GM19351 (cell line): ENCODE measurements around the gene CASZ1.

ENCODE experiments used
- ATAC-seq: cut with Tn5 transposase; IDR thresholded peaks from one replicate; pipeline ENCODE4 v1.9.1; 2021; ENCODE audit warnings: mild to moderate bottlenecking, moderate library complexity; ENCODE audit not compliant: unreplicated experiment

CASZ1 gene

DNA sequence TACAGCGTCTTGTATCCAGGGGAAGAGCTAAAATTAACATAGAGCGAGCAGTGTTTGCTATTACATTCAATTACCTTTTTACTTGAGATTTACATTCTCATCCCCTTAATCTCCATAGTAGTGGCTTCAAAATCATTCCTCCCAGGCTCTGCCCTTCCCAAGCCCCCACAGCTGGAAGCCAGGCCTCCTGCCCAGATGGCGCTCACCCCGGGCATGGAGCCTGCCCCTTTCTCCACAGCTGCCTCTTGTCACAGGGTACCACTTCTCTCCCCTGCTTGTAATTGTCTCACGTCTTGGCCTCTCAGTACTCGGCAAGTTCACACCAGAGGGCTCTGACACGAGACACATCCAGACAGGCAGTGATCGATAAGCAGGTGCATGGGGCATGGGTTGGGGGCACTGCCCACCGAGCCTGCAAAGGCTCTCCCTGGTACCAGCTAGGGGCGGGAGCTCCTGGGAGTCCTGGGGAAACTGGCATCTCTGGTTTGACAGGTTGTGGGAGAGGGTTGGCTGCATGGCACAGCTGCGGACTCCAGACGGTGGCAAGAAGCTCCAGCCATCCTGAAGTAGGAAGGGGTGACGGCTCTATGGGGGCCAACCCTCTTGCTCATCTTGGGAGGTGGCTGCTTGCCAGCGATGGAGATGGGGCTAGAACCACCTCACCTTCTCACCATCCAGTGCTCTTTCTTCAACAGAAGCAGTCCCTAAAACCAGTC is 20.1 kb downstream of the CASZ1 start:
- ATAC-seq = no peak

GRCh38 chr1:10775763-10776162 is 20.7 kb downstream of the CASZ1 start:
- ATAC-seq = no peak

GRCh38 chr1:10774615-10775310 is 21.7 kb downstream of the CASZ1 start:
- no peak for ATAC-seq

GRCh38 chr1:10773851-10774614 is 22.4 kb downstream of the CASZ1 start:
- ATAC-seq = no peak

DNA sequence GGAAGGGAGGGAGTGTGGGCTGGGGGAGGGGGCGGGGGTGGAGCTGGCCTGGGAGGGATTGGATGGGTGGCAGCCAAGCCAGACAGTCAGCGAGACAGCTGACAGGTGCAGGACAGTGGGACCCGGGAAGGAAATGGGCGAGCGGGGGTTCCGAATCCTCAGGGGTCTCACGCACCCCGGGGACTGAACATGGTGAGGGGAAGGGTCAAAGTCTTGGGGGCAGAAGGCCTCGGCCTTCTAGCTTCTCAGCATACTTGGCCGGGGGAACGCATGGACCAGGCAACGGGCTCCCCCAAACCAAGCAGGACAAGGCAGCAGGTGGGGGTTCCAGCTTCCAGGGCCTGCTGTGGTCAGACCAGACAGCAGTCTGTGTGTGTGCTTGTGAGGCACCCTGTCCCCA is 23.1 kb downstream of the CASZ1 start:
- no peak for ATAC-seq

- ATAC-seq = no peak
Measured at GRCh38 chr1:10772711-10773110, 23.7 kb downstream of the CASZ1 start.

DNA sequence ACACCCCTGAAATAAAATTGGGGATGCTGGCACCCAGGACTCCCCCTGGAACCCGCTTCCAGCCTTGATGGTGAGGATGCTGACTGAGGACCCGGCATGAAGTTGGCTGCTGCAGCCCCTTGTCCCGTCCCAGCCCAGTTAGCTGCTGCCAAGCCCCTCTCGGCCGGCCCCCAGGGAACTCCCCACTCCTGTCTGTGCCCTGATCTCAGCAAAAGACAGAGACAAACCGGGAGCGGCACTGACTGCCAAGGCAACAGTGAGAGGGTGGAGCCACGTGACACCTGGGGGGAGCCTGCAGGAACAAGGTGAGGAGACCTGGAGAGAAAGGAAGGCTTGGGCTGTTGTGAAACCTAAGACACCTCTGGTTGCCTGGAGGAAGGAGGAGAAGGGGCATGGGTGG is 24.7 kb downstream of the CASZ1 start:
- ATAC-seq = no peak

DNA sequence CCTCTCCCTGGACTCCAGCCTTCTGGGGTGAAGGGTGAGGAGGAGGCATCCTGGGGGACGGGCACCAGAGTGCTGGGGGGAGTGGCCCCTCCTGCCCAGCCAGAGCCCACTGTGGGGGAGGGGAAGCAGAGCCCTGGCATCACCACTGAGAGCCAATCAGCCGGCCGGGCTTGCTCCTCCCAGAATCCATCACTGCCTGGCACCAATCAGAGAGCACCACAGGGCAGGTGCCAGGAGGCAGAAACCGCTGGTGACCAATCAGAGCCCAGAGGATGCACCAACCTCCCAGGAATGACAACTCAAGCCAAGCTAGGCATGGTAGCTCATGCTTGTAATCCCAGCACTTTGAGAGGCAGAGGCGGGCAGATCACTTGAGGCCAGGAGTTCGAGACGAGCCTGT is 27.9 kb downstream of the CASZ1 start:
- ATAC-seq = no peak

DNA sequence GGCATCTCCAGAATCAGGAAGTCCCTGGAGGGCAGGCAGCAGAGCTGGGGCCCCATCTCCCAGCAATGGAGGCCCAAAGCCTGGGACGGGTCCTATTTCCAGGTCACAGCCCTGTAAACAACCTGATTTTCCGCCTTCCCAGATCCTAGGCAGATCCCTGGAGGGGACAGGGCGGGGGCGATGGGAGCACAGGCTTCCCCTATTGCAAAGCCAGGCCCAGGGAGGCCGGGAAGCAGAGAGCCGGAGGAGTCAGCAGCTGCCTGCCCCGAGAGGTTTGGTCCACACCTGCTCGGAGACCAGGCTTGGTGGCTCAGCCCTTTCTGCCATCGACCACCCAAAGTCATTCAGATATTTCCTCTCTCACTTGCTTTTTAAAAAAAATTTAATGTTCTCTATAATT is 29.2 kb downstream of the CASZ1 start:
- no peak for ATAC-seq

GRCh38 chr1:10765734-10766478 is 30.5 kb downstream of the CASZ1 start:
- ATAC-seq = no peak

DNA sequence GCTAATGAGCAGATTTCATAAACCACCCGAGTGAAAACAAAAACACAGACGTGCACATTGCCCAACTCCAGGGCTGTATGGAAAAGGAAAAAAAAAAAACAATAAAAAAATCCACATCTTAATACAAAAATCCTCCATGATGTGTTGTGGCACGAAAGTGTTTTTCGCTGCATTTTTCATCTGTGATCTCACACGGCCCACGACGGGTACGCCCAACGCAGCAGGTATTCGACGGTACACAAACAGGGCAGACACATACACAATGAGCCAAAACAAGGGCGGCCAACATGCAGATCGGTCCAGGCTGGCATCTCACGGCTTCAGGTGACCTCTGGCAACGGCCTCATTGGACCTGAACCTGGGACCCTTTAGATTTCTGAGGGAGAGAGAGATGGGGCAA is 31.1 kb downstream of the CASZ1 start:
- ATAC-seq = no peak

DNA sequence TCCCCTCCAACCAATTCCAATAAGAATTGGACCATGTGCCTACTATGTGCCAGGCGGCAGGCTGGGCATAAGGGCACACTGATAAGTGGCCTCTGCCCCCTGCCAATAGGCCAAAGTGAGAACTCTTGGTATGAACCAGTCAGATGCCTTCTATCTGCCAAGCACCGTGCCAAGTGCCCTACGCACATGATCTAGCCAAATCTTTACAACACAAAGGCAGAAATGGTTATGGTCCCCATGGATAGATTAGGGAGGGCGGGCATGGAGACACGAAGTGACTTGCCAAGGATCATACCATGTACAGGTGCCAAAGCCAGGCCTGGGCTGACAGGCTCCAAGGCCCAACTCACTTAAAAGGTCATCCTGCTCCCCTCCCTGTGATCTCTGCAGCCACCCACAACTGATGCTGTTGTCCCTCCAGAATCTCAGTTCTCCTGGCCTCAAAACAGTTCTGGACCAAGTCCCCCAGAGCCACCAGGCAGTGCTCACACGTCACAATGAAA is 32.1 kb downstream of the CASZ1 start:
- no peak for ATAC-seq

DNA sequence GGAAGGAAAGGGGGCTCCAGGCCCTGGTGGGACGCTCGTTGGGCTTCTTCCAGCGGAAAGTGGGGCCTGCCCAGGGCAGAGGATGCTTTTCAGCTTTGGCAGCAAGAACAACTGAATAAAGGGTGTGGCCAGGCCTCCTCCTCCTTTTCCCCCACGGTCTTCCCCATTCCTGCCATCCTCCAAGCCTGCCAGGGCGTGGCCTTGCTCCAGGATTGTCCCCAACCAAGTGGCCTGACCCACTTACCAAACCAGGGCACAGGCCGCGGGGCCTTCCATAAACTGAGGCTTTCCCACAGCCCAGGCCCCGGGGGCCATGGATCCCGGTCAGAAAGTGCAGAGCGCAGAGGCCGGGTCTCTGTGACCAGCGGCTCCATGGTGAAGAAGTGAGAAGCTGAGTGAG is 33.6 kb downstream of the CASZ1 start:
- no peak for ATAC-seq

DNA sequence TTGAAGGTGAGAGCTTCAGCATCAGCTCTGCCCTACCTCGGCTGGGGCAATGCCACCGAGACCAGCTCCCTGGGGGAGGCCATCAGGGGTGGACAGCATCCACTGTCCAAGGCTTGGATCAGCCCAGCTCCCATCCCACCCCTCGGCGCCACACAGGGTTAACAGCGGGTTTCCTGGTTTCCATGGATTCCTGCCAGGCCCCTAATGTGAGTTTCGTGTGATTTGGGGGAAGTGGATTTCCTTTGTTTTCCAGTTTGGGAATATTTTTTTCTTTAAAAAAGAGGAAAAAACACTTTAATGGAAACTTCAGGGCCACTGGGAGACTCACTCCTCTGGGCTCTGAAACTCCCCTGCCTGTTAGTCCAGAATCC is 34.3 kb downstream of the CASZ1 start:
- ATAC-seq = no peak

GRCh38 chr1:10761503-10762152 is 34.8 kb downstream of the CASZ1 start:
- no peak for ATAC-seq

- ATAC-seq = no peak
Measured at GRCh38 chr1:10760566-10761502, 35.6 kb downstream of the CASZ1 start.

DNA sequence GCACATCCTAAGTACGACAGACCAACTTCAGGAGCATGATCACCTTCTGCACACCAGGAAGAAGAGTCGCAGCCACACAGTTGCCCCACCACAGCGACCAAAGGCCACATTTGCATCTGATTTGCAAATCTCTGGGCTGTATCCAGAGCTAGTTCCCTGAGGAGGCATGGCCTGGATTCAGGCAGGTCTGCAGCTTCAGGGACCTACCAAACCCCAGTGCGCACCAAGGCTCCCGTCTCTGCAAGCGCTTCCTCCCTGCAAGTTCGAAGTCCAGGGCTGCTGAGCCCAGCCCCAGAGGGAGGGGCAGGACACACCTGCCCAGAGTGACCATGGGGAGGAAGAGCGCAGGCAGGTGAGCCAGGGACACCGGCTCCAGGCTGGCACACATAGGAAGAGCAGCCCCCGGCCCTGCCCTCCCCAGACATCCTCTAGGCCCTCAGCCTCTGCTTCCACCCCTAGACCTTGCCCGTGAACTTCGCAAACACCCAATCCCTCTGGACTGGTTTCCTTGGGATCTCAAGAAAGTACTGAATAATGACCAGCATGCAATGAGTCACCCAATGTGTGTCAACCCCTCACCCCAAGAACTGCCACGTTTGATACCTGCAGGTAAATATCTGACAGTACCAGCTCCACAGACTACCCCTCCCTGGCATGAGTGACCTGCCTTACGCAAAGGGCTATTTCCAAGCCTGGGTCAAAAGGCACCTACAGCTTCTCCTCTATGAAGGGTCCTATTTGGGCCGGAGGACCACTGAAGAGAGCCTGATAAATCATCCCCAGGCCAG is 36.8 kb downstream of the CASZ1 start:
- no peak for ATAC-seq

DNA sequence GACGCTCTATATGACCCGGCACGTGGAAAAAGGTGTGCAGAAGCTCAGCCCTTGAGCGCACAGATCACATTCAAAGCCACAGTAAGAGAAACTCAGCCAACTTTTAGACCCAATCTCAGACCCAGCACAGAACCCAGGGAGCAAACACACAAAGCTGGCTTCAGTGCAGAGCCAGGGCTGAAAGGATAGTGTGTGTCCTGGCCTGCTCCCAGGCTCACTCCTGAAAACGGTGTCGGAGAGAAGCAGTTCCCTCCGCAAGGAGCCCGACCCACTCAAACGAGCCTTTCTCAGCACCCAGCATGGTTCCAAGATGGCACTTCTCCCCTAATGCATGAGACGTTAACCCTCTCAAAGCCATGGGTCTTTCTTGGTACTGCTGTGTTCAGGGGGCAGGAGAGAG is 39.6 kb downstream of the CASZ1 start:
- ATAC-seq = no peak
